HepG2 (cell line): ENCODE results near the gene PPEF2. TPM values are rescaled to one million over a fixed set of nuclear protein-coding genes. Genes with fewer than 3 reads are reported as not detected.

Source experiments
- ATAC-seq: fragments of 200-7000 bp; cut with Tn5 transposase; 3 replicates; pipeline ENCODE4 v1.9.1; 2020; ENCODE audit warnings: mild to moderate bottlenecking, moderate library complexity
- BruUV-seq: library from RNA; stranded (reverse); fragments of 400-500 nt; replicated peaks from 2 replicates; lab custom pipeline; 2021; lab: Mats Ljungman, UMichigan
- CTCF ChIA-PET: fragments of 300-600 bp; formaldehyde crosslinking; extraction: SDS; loops from one replicate; lab custom pipeline; 2021; ENCODE audit warnings: low total read pairs, inconsistent platforms, low intra/inter-chr PET ratio; lab: Yijun Ruan, JAX
- POLR2A ChIA-PET: fragments of 350-600 bp; sonication (Branson Sonifier 250); formaldehyde crosslinking; loops from one replicate; lab custom pipeline; 2020; ENCODE audit warnings: antibody characterized with exemption, inconsistent platforms; lab: Yijun Ruan, JAX
- DNase-seq: peaks from one replicate; pipeline ENCODE4 v3.0.0-alpha.2; 2015; ENCODE audit warnings: low spot score
- FAIRE-seq: peaks from 3 replicates; lab custom pipeline; 2011; peaks lifted over from hg19 to GRCh38; lab: Jason Lieb, UNC
- H2AFZ ChIP-seq: one replicate; pipeline ENCODE4 v1.6.1; 2011; ENCODE audit warnings: low read length, inconsistent platforms
- H3K27ac ChIP-seq: fragments of 300-600 bp; 3 replicates; pipeline ENCODE4 v1.8.0; 2011; ENCODE audit warnings: mixed run types, mild to moderate bottlenecking, mixed read lengths, low read length, inconsistent platforms; ENCODE audit not compliant: insufficient read depth; ENCODE audit errors: extremely low read length
- H3K27me3 ChIP-seq, 2 experiments: fragments of 200-600 bp in 1 of 2; 2 replicates in 1 of 2; 3 replicates in 1 of 2; pipeline versions ENCODE4 v1.6.0 to v1.8.0; 2011; ENCODE audit warnings: low read length in 2 of 2, mild to moderate bottlenecking in 2 of 2, moderate library complexity in 2 of 2, inconsistent platforms in 1 of 2; ENCODE audit not compliant: insufficient read depth in 2 of 2, control insufficient read depth in 1 of 2
- H3K36me3 ChIP-seq, 2 experiments: fragments of 200-600 bp in 1 of 2; replicated peaks in 1 of 2; 2 replicates in 1 of 2; 3 replicates in 1 of 2; pipeline versions ENCODE4 v1.5.1 to v1.8.0; 2011; ENCODE audit warnings: low read length in 2 of 2, inconsistent platforms in 1 of 2; ENCODE audit not compliant: insufficient read depth in 2 of 2, control insufficient read depth in 1 of 2
- H3K4me1 ChIP-seq: 2 replicates; pipeline ENCODE4 v1.5.1; 2012; ENCODE audit warnings: low read length, inconsistent platforms; ENCODE audit not compliant: insufficient read depth
- H3K4me2 ChIP-seq: 2 replicates; pipeline ENCODE4 v1.6.0; 2011; ENCODE audit warnings: low read depth, low read length, inconsistent platforms
- H3K4me3 ChIP-seq, 3 experiments: fragments of 200-600 bp in 1 of 3; sonication (generic), shearing (Covaris generic) in 1 of 3; replicated peaks in 1 of 3; 2 replicates each; pipeline ENCODE4 v1.5.1; 2011 to 2016; ENCODE audit warnings: low read length in 3 of 3, inconsistent platforms in 2 of 3, low read depth in 2 of 3, mild to moderate bottlenecking in 2 of 3, control low read depth in 1 of 3, mixed read lengths in 1 of 3; ENCODE audit not compliant: insufficient read depth in 1 of 3
- H3K79me2 ChIP-seq: one replicate; pipeline ENCODE4 v1.6.1; 2011; ENCODE audit warnings: low read length, inconsistent platforms; ENCODE audit not compliant: insufficient read depth
- H3K9ac ChIP-seq: 2 replicates; pipeline ENCODE4 v1.6.0; 2011; ENCODE audit warnings: mild to moderate bottlenecking, low read depth, low read length, inconsistent platforms; ENCODE audit not compliant: insufficient read depth
- H3K9me3 ChIP-seq: 2 replicates; pipeline ENCODE4 v1.5.1; 2012; ENCODE audit warnings: mild to moderate bottlenecking, low read length
- H4K20me1 ChIP-seq: 2 replicates; pipeline ENCODE4 v1.6.0; 2011; ENCODE audit warnings: inconsistent platforms, mild to moderate bottlenecking, low read length, moderate library complexity; ENCODE audit not compliant: insufficient read depth
- BRF2 ChIP-seq: sonication (generic); formaldehyde crosslinking; IDR thresholded peaks from 2 replicates; pipeline ENCODE4 v1.8.1; 2022; ENCODE audit warnings: mild to moderate bottlenecking, missing genetic modification reagents
- CEBPB ChIP-seq: IDR thresholded peaks from 2 replicates; pipeline ENCODE4 v1.6.1; 2011; ENCODE audit warnings: low read depth, low read length, improper control_type of control experiment, borderline replicate concordance
- GATA4 ChIP-seq: sonication (generic); IDR thresholded peaks from 2 replicates; pipeline ENCODE4 v1.6.1; 2016; ENCODE audit warnings: antibody characterized with exemption, low read depth, borderline replicate concordance
- ISL2 ChIP-seq: sonication (generic); formaldehyde crosslinking; IDR thresholded peaks from 2 replicates; pipeline ENCODE4 v1.5.0; 2020; ENCODE audit warnings: missing genetic modification reagents
- ISX ChIP-seq: sonication (generic); formaldehyde crosslinking; conservative IDR thresholded peaks from 2 replicates; pipeline ENCODE4 v1.5.0; 2020; ENCODE audit warnings: missing genetic modification reagents
- KLF9 ChIP-seq: IDR thresholded peaks from 2 replicates; pipeline ENCODE4 v1.6.1; 2016; ENCODE audit warnings: low read depth
- MLXIP ChIP-seq: sonication (generic); formaldehyde crosslinking; IDR thresholded peaks from 2 replicates; pipeline ENCODE4 v1.9.0; 2021; ENCODE audit warnings: missing genetic modification reagents, borderline replicate concordance
- RFX3 ChIP-seq: IDR thresholded peaks from 2 replicates; pipeline ENCODE4 v1.6.1; 2016; ENCODE audit warnings: missing biosample characterization, missing genetic modification reagents
- THAP11 ChIP-seq: IDR thresholded peaks from 2 replicates; pipeline ENCODE4 v1.6.1; 2016; ENCODE audit warnings: missing biosample characterization, missing genetic modification reagents
- TRIM22 ChIP-seq: fragments of 450-650 bp; IDR thresholded peaks from 2 replicates; pipeline ENCODE4 v1.6.1; 2017
- ZC3H4 ChIP-seq: sonication (generic); formaldehyde crosslinking; IDR thresholded peaks from 2 replicates; pipeline ENCODE4 v1.4.0; 2020; ENCODE audit warnings: missing genetic modification reagents, borderline replicate concordance
- ZNF136 ChIP-seq: sonication (generic); formaldehyde crosslinking; IDR thresholded peaks from 2 replicates; pipeline ENCODE4 v1.8.1; 2022; ENCODE audit warnings: low read depth, mild to moderate bottlenecking, moderate library complexity, missing genetic modification reagents
- ZNF616 ChIP-seq: sonication (generic); formaldehyde crosslinking; IDR thresholded peaks from 2 replicates; pipeline ENCODE4 v1.5.0; 2020; ENCODE audit warnings: low read depth, mild to moderate bottlenecking, missing genetic modification reagents
- ZNF7 ChIP-seq: IDR thresholded peaks from 2 replicates; pipeline ENCODE4 v1.6.1; 2016; ENCODE audit warnings: missing biosample characterization, missing genetic modification reagents
- WGBS: methylation state at CpG from one replicate; pipeline ENCODE4 v1.1.6; 2017; ENCODE audit warnings: low lambda C conversion rate; 5-methylcytosine and 5-hydroxymethylcytosine counted together
- in situ Hi-C: cut with HindIII; loops from 2 replicates; pipeline ENCODE4 v1.10.0; 2017; ENCODE audit warnings: low pct_unique_long_range_greater_than_20kb; ENCODE audit not compliant: extremely low pct_ligation_motif_present
- intact Hi-C: fragments of 100-400 bp; cut with micrococcal nuclease; formaldehyde crosslinking; loops from one replicate; pipeline ENCODE4 v1.10.0; 2022; ENCODE audit not compliant: unreplicated experiment
- polyA plus RNA-seq, 8 experiments: library from polyadenylated mRNA; depleted of rRNA in 3 of 8; stranded (reverse) in 7 of 8; unstranded in 1 of 8; fragments of >200 nt; fragmentation: Illumina TruSeq in 4 of 8; extraction: Trizol in 4 of 8; gene quantifications; 2 replicates each; pipeline versions ENCODE4 v1.2.1 to v1.2.3, GENCODE V29; 2011 to 2016; ENCODE audit warnings: low read depth in 4 of 8, missing spikeins in 1 of 8, mixed read lengths in 1 of 8; ENCODE audit not compliant: insufficient read depth in 1 of 8
- total RNA-seq, 5 experiments: library from RNA; depleted of rRNA; stranded (reverse); fragments of >200 nt; fragmentation: Illumina TruSeq; extraction: Trizol; gene quantifications; 2 replicates each; pipeline ENCODE4 v1.2.3, GENCODE V29; 2016; ENCODE audit warnings: low read depth in 1 of 5

The PPEF2 gene
- total and polyA plus RNA-seq, 2 of the 13 experiments (the other 11 are each of a cell fraction or from before 2014, with no cell fraction given): 0.01 TPM; not detected in 1

- no peak for ATAC-seq
These were observed 79.8 kb downstream of the PPEF2 start for GRCh38 chr4:75822416-75822815.

GRCh38 chr4:75821966-75822365 lies 80.3 kb downstream of the PPEF2 start:
- H3K79me2 ChIP-seq: no peaks in the 10 kb centered on the region
- H2AFZ ChIP-seq: no peak overlapping the region
- no peak for DNase-seq
- ChIA-PET POLR2A (no interaction called here), CTCF (no interaction called here)
- in situ Hi-C loops (no loop called here), intact Hi-C loops (no loop called here)
- no peak overlapping the region for H3K27ac ChIP-seq
- H3K9me3 ChIP-seq: no peaks in the 10 kb centered on the region
- H3K4me3 ChIP-seq: no peak overlapping the region
- no peak for ATAC-seq
- TF ChIP-seq THAP11 (CRISPR knock-in tag) (no peak), RFX3 (CRISPR knock-in tag) (no peak), MLXIP (CRISPR knock-in tag) (no peak), TRIM22 (no peak)
- no TSS peak for BruUV-seq
- no peaks in the 10 kb centered on the region for H3K27me3 ChIP-seq
- no peaks in the 10 kb centered on the region for H4K20me1 ChIP-seq
- H3K36me3 ChIP-seq: no peaks in the 10 kb centered on the region
- FAIRE-seq: no peak
- no peak overlapping the region for H3K4me2 ChIP-seq
- no peak overlapping the region for H3K9ac ChIP-seq
- WGBS: 83% methylated on average over 5 of the region's 5 CpGs
- H3K4me1 ChIP-seq: peaks cover 17% of the 10 kb centered on the region

More at GRCh38 chr4:75822416-75822815, 79.8 kb downstream of the PPEF2 start:
- H3K9ac ChIP-seq: no peak overlapping the region
- H3K9me3 ChIP-seq: no peaks in the 10 kb centered on the region
- H3K36me3 ChIP-seq: no peaks in the 10 kb centered on the region
- intact Hi-C loops: no loop called here
- WGBS: 39% methylated on average over 5 of the region's 5 CpGs
- no peaks in the 10 kb centered on the region for H3K27me3 ChIP-seq
- ChIA-PET CTCF (no interaction called here), POLR2A (no interaction called here)
- H2AFZ ChIP-seq: no peak overlapping the region
- TF ChIP-seq CEBPB: no peak
- no peak for TF ChIP-seq ZC3H4 (CRISPR knock-in tag)
- TF ChIP-seq GATA4: no peak
- TF ChIP-seq ISX: no peak
- no peak for TF ChIP-seq ZNF616
- TF ChIP-seq BRF2 (CRISPR knock-in tag): no peak
- no peak for TF ChIP-seq ZNF7
- no peak for TF ChIP-seq ISL2 (CRISPR knock-in tag)
- TF ChIP-seq KLF9 (CRISPR knock-in tag): no peak
- no peak for TF ChIP-seq ZNF136 (CRISPR knock-in tag)
- H4K20me1 ChIP-seq: no peaks in the 10 kb centered on the region
- H3K27ac ChIP-seq: no peak overlapping the region
- peaks cover 17% of the 10 kb centered on the region for H3K4me1 ChIP-seq
- no TSS peak for BruUV-seq
- in situ Hi-C loops: no loop called here
- DNase-seq (no peak), FAIRE-seq (no peak)
- no peak overlapping the region for H3K4me2 ChIP-seq
- H3K4me3 ChIP-seq: no peak overlapping the region
- no peaks in the 10 kb centered on the region for H3K79me2 ChIP-seq
